ENCODE data around the gene DNMBP. TPM values are rescaled to one million over a fixed set of nuclear protein-coding genes. Genes with fewer than 3 reads are reported as not detected.

Gene DNMBP
- total RNA-seq (1 to 10 TPM; 5.4 to 8.1 (median 7.1) TPM), polyA plus RNA-seq (1 to 10 TPM; 5.1 to 8.0 TPM)
- long read RNA-seq, donor 1, partial matches to known transcripts: 1 of 2 reads
- long read RNA-seq, donor 1, other reads (novel, unspliced or antisense): 1 of 2 reads
- long read RNA-seq, donor 2, partial matches to known transcripts: 1 of 1 reads
- long read RNA-seq, donor 2, other reads (novel, unspliced or antisense): 0 of 1 reads
- long read RNA-seq, donor 3, full-length matches to known transcripts: 1 of 4 reads
- long read RNA-seq, donor 3, partial matches to known transcripts: 3 of 4 reads
- long read RNA-seq, donor 3, other reads (novel, unspliced or antisense): 0 of 4 reads

GRCh38 chr10:100009793-100010676, at the start of gene DNMBP:
DNMBP (minus strand) TSS chr10:100009947; CDS start chr10:99972124, 37,823 bp downstream.
- peak; percentile 87 to 97 (median 94) for ATAC-seq
- intact Hi-C loops (cut with DNase I): loop anchor here in 7 of 10 donors (1.0 to 10.0 kb wide), 12 partner anchors 33 to 165 kb away; no protein-coding TSS in a partner anchor

DNA sequence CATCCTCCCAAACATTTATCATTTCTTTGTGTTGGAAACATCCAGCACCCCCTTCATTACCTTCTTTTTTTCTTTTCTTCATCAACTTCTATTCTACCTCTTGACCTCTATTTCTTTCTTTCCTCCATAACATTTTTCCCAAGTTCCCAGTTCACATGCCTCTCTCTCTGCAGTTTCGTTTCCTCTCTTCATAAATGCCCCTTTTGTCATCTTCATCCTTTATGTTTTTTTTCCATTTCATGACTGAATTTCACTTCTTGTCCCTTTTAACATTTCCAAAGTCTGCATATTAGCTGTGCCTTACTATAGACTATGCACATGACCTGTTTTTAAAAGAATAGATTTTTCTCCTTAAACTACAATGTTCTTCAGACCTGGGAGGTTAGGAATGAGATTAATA, 48.2 kb upstream of the DNMBP start:
- DNase-seq (no peak), ATAC-seq (no peak)
- Histone ChIP-seq H3K27me3 (peaks cover 0 to 15% (median 9%) of the 10 kb centered on the region in 7 donors), H3K9me3 (peaks cover 0 to 19% (median 3%) of the 10 kb centered on the region in 11 donors), H3K4me1 (no peaks in the 10 kb centered on the region), H3K27ac (no peak overlapping the region), H3K4me3 (no peak overlapping the region), H3K36me3 (no peaks in the 10 kb centered on the region)
- TF ChIP-seq, protein P1, sequence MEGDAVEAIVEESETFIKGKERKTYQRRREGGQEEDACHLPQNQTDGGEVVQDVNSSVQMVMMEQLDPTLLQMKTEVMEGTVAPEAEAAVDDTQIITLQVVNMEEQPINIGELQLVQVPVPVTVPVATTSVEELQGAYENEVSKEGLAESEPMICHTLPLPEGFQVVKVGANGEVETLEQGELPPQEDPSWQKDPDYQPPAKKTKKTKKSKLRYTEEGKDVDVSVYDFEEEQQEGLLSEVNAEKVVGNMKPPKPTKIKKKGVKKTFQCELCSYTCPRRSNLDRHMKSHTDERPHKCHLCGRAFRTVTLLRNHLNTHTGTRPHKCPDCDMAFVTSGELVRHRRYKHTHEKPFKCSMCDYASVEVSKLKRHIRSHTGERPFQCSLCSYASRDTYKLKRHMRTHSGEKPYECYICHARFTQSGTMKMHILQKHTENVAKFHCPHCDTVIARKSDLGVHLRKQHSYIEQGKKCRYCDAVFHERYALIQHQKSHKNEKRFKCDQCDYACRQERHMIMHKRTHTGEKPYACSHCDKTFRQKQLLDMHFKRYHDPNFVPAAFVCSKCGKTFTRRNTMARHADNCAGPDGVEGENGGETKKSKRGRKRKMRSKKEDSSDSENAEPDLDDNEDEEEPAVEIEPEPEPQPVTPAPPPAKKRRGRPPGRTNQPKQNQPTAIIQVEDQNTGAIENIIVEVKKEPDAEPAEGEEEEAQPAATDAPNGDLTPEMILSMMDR (IDR thresholded peaks at IDR 0.05): no peak
- WGBS, 2 donors: 49 to 53% methylated on average over 1 of the region's 1 CpG
- intact Hi-C loops (cut with DNase I): no loop called here

More at GRCh38 chr10:100009793-100010676, at the start of gene DNMBP:
- Histone ChIP-seq H3K36me3 (no peaks in the 10 kb centered on the region), H3K9me3 (no peaks in the 10 kb centered on the region), H3K4me3 (peak within 1 kb of the TSS; percentile 50 to 97 (median 82)), H3K4me1 (peaks cover 3 to 48% (median 34%) of the 10 kb centered on the region in 9 donors), H3K27me3 (no peaks in the 10 kb centered on the region), H3K27ac (peak within 1 kb of the TSS; percentile 82 to 95 (median 86))
- TF ChIP-seq, protein P1 (IDR thresholded peaks at IDR 0.05): peak; percentile 44 to 73 (median 58)
- 2 to 5% methylated on average over 57 to 86 of the region's 86 CpGs for WGBS, 2 donors
- peak; percentile 82 to 88 for DNase-seq

- intact Hi-C loops (cut with DNase I): no loop called here
- 31 to 35% methylated on average over 6 of the region's 6 CpGs for WGBS, 2 donors
Observed at GRCh38 chr10:100053686-100054460, 44.1 kb upstream of the DNMBP start.

More at GRCh38 chr10:100053686-100054460, 44.1 kb upstream of the DNMBP start:
- Histone ChIP-seq H3K36me3 (no peaks in the 10 kb centered on the region), H3K27me3 (peaks cover 0 to 16% (median 9%) of the 10 kb centered on the region in 7 donors), H3K4me3 (no peak overlapping the region), H3K27ac (no peak overlapping the region), H3K4me1 (no peaks in the 10 kb centered on the region), H3K9me3 (peaks cover 0 to 18% (median 3%) of the 10 kb centered on the region in 11 donors)
- TF ChIP-seq, protein P1 (IDR thresholded peaks at IDR 0.05): no peak
- no peak for ATAC-seq
- no peak for DNase-seq
